Measurements from ENCODE around the gene TCP11. TPM values are rescaled to one million over a fixed set of nuclear protein-coding genes. Genes with fewer than 3 reads are reported as not detected.
"Not testable (repeated sequence)": the region's sequence is repeated elsewhere in the genome, so short reads cannot be mapped to it uniquely, and the experiment has no call there.

Gene TCP11
- total RNA-seq, 1 donor from 2014 or later: not detected

DNA sequence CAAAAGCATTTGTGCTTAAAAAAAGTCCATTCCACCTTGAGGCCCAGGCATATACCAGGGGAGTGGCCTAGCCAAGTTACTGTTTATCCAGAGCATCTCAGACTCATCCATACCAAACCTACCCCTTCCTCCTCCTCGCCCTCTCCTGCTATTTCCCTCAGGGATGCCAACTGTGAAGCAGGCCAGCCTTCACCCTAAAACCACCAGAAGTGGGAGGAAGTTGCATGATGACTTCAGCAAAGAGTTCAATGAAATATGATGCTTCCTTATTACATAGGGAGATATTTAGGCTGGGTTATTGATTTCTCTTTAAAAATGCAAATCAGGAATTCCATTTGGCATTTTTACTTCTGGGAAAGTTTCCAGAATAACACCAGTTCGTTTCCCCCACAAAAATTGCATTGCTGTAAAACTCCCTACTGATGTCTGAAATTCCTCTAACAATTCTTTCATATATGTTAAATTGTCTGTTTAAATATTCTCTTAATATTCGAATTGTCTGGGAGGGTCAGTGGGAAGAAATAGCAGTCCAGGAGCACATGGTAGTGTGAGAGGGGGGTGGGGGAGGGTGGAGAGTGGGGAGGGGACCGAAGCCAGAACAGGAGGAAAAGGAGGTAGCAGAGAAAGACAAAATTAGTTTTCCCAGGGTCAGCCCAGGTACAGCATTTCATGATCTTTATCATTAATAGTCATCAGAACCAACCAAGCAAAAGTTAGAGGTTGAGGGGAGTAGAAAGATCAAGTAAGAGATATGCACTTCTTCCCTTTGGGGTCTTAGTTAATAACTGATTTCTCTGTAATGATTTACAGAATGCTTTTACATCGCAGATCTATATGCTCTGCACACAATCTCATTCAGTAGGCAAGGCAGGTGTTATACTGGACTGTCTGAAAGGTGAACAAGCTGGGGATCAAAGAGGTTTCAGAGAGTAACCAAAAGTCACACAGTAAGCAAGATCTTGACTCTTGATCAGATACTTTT, 1.7 kb upstream of the TCP11 start:
- no peak for ATAC-seq

DNA sequence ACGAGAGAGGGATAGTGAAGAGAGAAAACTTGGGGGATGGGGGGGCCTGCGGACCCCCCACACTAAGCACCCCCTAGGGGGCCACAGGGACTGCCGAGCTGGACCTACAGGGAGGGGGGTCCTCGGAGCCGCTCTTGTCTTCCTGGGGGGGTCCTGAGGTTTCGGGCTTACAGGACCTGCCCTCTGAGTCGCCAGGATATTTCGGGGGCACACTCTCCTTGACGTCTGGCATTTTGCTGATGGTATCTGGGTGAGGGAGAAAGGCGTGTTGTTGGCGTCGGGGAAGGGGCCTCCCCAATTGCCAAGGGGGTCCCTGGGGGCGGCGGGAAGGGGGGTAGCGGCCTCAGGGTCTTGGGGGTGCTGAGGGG, 516 bp downstream of the TCP11 start:
- ATAC-seq: peak; percentile 28

DNA sequence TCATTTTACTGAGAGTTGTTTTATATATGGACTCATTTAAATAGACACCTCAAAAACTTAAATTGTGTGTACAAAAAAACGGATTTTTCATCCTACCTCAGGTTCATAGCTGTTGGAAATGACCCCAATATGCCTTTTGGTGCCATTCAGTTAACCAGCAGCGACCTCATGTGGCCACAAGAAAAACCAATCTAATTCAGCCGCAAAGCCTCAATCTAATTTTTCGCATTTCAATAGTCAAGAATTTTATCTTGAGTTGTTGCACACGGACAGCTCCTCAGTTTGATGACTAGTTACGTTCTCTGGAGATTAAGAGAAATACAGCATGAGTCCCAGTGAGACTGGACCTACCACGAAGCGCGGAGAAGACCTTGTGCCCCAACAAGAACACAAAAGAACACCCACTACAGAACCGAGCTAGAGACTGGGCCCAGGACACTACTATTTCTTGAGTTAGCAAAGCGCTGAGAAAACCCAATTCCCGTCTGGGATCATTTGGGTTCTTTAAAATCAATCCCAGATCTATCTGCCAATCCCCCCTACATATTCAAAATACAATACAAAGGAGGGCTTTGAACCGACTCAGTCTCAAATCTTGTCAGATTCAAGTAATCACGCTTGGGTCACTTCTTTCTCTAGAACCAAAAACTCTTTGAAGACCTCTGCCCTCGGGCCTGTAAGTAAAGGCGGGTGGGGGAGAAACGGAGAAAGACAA, 1.1 kb downstream of the TCP11 start:
- no peak for ATAC-seq

DNA sequence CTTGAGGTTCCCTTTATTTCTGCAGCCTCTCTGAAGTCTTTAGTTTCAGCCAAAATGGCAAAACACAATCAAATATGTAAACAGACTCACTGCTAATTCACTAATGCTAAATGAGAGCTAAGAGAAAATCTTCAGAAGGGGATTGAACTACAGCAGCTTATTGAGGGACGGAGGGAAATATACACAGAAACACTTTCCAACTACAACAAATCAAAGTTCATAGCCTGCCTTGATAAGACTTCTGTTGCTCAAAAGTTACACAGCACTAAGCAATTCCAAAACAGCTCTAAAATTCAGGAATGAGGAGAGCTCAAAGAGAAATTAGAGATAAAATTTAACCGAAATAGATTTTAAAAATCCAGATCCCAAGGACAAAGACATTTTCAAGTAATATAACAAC, 1.7 kb downstream of the TCP11 start:
- no peak for ATAC-seq

DNA sequence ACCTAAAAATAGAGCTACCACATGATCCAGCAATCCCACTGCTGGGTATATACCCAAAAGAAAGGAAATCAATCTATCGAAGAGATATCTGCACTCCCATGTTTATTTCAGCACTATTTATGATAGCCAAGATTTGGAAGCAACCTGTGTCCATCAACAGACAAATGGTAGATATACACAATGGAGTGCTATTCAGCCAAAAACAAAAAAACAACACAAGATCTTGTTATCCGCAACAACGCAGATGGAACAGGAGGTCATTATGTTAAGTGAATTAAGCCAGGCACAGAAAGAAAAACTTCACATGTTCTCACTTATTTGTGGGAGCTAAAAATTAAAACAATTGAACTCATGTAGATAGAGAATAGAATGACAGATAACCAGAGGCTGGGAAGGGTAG, 2.9 kb downstream of the TCP11 start:
- not testable (repeated sequence) for ATAC-seq

DNA sequence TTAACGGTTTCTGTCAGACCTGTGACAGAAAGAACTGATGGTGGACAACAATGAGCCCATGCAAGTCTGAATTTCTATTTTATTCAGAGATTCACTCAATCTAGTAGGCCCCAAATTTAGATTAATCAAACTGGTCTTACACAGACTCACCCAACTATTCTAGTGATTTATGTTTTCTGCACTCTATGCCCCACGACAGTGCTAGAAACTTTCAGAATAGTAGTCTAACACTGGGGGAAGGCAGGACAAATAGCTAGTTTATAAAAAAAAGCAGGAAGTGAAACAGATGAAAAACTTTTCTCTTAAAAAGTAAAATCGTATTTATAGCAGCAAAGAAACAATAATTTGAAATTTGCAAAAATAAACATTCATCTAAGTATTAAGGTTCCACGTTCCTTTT, 5.0 kb downstream of the TCP11 start:
- no peak for ATAC-seq

DNA sequence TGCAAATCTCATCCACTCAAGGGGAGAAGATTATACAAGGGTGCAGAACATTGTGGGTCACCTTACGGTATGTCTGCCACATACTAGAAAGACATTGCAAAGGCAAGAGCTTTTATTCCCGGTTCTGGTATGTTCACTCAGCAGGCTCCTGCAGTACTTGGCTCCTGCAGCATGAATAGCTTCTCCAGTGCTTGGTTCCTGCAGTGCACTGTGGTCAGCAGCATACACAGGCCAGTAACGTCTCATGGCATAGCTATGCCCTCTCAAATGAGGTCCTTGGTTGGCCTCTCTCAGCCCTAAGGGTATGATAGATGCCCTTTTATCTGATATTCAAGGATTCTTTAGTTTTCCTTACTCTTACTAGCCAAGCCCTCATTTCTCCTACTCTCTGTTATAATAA, 12.6 kb downstream of the TCP11 start:
- no peak for ATAC-seq

DNA sequence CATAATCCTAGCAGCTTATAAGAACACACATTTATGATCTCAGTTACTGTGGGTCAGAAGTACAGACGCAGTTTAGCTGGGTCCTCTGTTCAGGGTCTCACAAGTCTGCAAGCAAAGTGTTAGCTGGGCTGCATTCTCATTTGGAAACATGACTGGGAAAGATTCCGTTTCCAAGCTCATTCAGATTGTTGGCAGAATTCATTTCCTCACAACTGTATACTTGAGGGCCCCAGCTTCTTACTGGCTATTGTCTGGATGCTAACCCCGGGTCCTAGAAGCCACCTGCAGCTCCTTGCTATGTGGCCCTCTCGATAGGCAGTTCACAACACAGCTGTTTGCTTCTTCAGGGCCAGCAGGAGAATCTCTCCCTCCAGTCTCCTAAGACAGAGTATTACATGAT, 13.1 kb downstream of the TCP11 start:
- no peak for ATAC-seq

DNA sequence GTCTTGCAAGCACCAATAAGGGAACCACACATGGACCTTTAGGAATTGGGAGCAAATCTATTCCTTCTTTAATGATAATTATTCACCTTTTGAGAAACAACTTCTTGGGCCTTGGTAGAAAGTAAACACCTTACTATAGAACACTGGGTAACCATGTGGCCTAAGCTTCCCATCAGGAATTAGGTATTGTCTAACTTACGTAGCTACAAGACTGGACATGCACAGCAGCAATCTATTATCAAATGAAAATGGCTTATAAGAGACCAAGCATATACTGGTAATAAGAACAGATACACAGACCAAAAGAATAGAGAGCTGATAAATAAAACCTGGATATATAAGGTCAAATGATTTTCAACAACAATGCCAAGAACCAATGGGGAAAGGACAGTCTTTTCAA, 16.8 kb downstream of the TCP11 start:
- ATAC-seq: no peak

DNA sequence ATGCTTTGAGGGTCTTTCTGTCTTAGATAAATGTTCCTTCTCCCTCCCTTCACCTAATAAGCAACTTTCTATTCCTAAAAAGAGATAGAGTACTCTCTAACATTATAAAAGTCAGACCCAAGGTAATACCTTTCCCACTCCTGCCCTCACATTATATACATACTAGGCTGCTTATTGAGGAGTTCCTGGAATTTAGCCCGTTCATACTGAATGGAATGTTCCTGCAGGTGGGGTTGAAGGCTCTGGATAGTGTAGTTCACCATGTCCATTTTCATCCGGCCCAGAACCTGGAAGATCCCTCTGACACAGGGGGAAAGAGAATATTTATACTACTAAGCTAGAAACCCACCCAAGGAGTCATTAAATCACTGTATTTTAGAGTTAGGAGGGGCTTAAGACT, 20.4 kb downstream of the TCP11 start:
- no peak for ATAC-seq

DNA sequence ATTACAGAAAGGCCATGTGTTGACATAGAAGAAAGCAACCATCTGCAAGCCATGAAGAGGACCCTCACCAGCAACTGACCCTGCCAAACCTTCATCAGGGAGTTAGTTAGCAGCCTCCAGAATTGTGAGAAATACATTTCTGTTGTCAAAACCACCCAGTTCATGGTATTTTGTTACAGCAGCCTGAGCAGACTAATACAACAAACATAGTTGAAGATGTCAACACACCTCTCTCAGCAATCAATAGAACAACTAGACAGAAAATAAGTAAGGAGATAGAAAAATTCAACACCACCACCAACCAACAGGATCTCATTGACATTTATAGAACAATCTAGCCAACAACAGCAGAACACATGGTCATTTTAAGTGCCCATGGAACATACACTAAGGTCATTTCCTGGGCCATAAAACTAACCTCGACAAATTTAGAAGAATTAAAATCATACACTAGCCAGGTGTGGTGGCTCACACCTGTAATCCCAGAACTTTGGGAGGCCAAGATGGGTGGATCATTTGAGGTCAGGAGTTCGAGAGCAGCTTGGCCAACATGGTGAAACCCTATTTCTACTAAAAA, 32.7 kb downstream of the TCP11 start:
- ATAC-seq: no peak

DNA sequence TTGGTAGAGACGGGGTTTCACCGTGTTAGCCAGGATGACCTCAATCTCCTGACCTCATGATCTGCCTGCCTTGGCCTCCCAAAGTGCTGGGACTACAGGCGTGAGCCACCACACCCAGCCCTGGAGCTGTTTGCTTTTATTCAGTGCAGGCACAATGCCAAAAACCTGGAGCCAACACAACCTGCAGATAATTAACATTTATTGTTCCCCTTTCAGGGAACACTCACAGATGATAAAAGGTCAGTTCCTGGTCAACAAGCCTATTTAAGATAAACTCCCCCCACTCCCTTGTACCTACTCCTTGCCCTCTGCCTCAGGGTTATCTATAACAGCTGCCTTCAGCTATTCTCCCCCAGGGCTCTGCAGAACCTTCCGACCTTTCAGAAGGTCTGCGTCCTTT, 33.4 kb downstream of the TCP11 start:
- not testable (repeated sequence) for ATAC-seq

DNA sequence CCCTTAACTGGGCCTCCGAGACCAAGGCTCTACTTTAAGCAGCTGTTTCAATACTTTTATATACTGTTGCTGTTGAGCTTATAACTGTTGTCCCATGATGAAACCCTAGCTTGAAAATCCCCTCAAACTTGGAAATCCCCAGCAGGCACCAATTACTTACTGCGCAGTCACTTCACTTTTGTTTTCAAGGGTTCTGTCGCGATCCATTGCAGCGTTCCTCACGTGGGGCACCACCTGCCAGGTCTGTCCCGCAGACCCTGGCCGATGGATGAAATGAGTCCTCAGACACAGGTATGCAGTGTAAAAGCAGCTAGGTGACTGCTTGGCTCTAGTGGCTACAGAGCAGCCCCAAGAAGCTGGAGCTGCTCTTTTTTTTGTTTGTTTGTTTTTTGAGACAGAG, 33.9 kb downstream of the TCP11 start:
- not testable (repeated sequence) for ATAC-seq

DNA sequence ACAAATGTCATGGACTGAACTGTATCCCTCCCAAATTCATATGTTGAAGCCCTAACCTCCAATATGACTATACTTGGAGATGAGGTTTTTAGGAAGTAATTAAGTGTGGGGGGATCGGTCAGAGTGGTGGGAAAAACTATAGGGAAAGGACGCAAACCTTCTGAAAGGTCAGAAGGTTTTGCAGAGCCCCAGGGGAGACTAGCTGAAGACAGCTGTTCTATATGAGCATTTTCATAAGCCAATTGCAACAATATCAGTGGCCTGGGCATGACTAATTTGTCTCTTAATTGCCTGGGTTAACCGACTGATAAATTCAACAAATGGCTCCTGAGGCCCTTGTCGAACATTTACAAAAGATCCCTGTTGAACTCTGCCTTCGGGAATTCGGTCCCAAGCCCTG, 35.1 kb downstream of the TCP11 start:
- ATAC-seq: not testable (repeated sequence)

DNA sequence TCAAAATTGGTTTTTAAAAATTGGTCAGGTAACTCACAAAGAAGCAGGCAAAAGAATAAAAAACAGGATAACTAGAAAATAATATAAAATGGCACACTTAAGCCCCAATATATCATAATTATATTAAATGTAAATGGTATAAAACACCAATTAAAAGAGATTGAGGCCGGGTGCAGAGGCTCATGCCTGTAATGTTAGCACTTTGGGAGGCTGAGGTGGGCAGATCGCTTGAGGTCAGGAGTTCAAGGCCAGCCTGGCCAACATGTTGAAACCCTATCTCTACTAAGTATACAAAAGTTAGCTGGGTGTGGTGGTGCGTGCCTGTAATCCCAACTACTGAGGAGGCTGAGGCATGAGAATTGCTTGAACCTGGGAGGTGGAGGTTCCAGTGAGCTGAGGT, 36.1 kb downstream of the TCP11 start:
- ATAC-seq: no peak

DNA sequence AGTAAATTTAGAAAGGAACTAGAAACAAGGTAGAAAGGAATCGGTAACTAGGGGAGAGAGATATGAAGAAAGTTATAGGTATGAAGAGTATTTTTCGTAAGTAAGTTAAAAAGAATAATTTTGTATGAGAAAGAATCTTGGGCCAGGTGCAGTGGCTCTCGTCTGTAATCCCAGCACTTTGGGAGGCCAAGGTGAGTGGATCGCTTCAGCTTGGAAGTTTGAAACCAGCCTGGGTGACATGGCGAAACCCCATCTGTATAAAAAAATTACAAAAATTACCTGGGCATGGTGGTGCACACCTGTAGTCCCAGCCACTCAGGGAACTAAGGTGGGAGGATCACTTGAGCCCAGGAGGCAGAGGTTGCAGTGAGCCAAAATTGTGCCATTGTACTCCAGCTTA, 42.0 kb downstream of the TCP11 start:
- ATAC-seq: no peak

DNA sequence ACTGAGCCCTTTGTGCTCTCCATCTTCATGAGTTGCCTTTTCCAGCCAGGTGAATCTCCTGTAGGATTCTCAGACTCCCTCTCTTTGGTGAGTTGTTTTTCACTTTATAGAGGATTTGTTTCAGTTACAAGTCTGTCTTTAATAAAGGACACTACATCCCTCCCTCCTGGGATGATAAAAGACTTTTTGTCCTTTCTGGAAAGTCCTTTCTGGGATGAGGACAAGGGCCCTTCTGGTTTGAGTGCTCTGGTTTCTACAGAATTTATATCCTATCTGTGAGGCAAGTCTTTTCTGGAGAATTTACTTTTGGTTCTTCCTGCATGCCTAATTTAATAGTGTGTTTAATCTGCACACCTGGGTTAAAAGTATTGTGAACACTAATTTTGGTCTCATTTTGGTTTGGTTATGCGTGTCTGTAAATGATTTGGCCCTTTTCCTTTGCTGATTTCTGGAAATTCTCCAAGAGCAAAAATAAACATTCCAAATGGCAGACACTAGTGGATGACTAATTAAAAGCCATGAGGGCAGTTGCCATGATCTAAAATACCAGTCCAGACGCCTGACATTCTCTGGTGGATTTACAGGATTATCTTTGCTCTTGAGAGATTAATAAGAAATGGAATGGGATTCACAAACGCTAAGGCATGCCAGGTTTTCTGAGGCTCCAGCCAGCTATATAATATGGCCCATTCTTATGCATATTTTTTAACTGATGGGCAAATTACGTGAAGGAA, 44.8 kb downstream of the TCP11 start:
- peak; percentile 85 for ATAC-seq

DNA sequence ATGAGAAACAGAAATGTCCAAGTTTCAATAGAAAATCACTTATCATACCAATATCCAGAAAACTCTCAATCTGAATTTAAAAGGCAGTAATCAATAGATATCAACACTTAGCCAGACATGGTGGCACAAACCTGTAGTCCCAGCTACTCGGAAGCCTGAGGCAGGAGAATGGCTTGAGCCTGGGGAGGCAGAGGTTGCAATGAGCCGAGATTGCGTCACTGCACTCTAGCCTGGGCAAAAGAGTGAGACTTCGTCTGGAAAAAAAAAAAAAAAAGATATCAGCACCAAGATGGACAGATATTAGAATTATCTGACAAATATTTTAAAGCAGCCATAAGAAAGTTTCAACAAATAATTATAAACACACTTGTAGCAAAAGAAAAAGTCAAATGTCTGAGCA, 47.0 kb downstream of the TCP11 start:
- no peak for ATAC-seq

DNA sequence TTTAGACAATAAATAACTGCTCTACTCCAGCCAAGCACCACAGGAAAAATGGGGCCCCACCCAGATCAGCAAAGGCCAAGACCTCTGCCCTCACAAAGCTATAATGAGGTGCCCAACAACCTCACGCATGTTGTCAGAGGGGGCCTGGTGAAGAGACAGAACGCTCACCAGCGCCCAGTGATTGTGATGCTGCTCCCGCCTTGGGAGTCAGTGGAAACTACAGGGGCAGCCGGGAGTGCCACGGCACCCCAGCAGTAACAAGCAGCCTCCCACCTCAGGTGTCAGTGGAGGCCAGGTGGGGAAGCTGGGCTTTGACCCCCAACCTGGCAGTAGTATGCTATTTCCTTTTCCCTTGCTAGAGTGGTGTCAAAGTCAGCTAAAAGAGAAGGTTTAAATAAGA, 47.4 kb downstream of the TCP11 start:
- no peak for ATAC-seq

DNA sequence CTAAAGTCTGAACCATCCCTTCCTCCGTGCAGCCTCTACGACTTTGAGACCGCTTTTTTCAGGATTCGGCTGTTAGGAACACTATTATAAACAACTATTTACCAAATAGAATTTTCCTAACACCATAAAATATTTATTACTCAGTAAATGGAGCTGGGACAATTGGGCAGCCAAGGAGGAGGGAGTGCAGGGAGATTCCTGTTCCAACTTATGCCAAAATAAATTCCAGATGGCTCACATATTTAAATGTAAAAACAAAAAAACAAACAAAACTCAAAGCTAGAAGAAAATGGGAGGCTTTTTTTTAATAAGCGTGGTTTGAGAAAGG, 48.1 kb downstream of the TCP11 start:
- no peak for ATAC-seq

DNA sequence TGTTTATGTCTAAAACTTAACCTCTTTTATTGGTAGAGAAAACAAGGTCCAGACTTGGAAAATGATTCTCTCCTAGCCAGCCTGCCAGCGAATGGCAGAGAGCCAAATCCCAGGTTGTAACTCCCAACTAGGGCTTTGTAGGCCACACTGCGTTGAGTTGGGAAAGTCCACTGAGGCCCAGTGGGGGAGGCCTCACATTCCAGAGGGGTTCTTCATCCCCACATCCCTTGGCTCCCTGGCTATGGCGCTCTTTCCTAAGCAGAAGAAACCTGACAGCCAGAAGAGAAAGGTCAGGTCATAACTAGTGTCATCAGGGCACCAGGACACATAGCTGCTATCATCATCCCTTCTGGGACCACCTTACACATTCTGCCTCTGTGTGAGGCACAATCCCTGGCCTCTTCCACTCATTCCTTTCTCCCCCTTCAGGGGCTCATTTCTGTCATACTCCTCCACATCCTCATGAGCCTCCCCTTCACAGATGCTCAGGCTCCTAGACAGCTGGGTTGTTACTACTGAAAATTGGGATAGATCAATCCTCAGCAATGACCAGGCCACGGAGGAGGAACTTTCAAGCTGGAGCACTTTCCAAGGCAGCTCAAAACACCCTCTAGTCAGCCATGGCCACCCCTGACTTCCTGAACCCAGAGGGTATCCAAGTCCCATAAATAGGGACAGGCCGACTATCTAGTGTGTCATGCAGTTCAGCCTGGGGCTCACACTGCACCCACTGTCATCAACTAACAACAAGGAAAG, 48.6 kb downstream of the TCP11 start:
- no peak for ATAC-seq

DNA sequence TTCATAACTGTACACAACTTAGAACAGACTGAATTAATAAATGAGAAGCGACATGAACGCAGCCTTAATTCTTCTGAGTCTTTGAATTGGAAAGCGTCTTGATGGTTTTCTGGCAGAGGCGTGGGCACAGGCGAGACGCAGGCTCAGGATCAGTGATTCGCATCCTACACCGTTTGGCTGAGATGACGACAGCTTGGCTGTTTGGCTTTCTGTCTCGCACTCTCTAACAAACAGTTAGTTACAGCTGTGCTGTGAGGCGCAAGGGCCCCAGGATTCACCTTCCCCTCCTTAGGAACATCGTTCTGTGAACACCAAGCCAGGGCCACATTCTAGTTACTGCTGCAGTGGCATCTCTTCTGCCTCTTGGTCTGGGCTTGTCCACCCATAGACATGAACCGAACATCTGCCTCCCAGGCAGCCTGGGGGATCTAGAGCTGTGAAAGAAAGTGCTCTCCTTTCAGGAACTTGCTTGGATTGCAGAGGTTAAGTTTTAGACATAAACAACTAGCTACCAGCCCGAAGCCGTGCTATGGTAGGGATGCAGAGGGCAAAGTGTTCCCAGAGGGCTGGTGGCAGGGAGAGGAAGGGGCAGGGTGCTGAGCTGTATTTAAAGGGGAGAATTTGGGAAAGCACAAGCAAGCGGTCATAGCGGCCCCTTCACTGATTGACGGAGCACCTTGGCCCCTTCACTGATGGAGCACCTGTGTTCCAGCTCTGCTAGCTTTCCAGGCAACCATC, 49.6 kb downstream of the TCP11 start:
- ATAC-seq: no peak

All from esophagus mucosa (tissue), 1 donor.